K562 (cell line): ENCODE measurements around the gene HEXIM2. TPM values are rescaled to one million over a fixed set of nuclear protein-coding genes. Genes with fewer than 3 reads are reported as not detected.

ENCODE experiments used
- ATAC-seq: fragments of 200-7000 bp; cut with Tn5 transposase; 3 replicates; pipeline ENCODE4 v1.9.1; 2020; ENCODE audit warnings: moderate library complexity
- BruUV-seq: library from RNA; stranded (reverse); fragments of 400-500 nt; replicated peaks from 2 replicates; lab custom pipeline; 2021; lab: Mats Ljungman, UMichigan
- CTCF ChIA-PET: fragments of 300-600 bp; formaldehyde crosslinking; extraction: SDS; loops from one replicate; lab custom pipeline; 2021; ENCODE audit warnings: low intra/inter-chr PET ratio; lab: Yijun Ruan, JAX
- POLR2A ChIA-PET: fragments of 300-600, 350-650 bp; sonication (Branson Sonifier 250); formaldehyde crosslinking; extraction: SDS; loops from one replicate; lab custom pipeline; 2021; ENCODE audit warnings: antibody characterized with exemption, inconsistent platforms; lab: Yijun Ruan, JAX
- DNase-seq, 4 experiments: peaks; one replicate each; pipeline versions ENCODE4 v3.0.0 to v3.0.0-alpha.2; 2011 to 2018; ENCODE audit warnings: low spot score in 3 of 4, mixed read lengths in 3 of 4; ENCODE audit errors: extremely low read depth in 1 of 4
- FAIRE-seq: peaks from 2 replicates; lab custom pipeline; 2011; peaks lifted over from hg19 to GRCh38; lab: Jason Lieb, UNC
- H2AFZ ChIP-seq: 2 replicates; pipeline ENCODE4 v1.6.0; 2011; ENCODE audit warnings: low read depth, low read length, control low read depth, inconsistent platforms
- H3K27ac ChIP-seq: fragments of 200-600 bp; 3 replicates; pipeline ENCODE4 v1.8.0; 2011; ENCODE audit warnings: low read depth, mild to moderate bottlenecking, control low read depth, inconsistent platforms, low read length, moderate library complexity, mixed read lengths; ENCODE audit errors: extremely low read depth
- H3K27me3 ChIP-seq, 2 experiments: fragments of 300-600 bp in 1 of 2; 2 replicates in 1 of 2; 3 replicates in 1 of 2; pipeline versions ENCODE4 v1.6.0 to v1.8.0; 2011; ENCODE audit warnings: inconsistent platforms in 2 of 2, low read length in 2 of 2, mild to moderate bottlenecking in 1 of 2, mixed read lengths in 1 of 2, moderate library complexity in 1 of 2; ENCODE audit not compliant: control insufficient read depth in 2 of 2, insufficient read depth in 2 of 2
- H3K36me3 ChIP-seq: fragments of 300-600 bp; 3 replicates; pipeline ENCODE4 v1.8.0; 2011; ENCODE audit warnings: mild to moderate bottlenecking, low read length, inconsistent platforms; ENCODE audit not compliant: control insufficient read depth, insufficient read depth
- H3K4me1 ChIP-seq, 2 experiments: fragments of 200-600 bp in 1 of 2; replicated peaks in 1 of 2; 2 replicates in 1 of 2; 3 replicates in 1 of 2; pipeline versions ENCODE4 v1.5.1 to v1.8.0; 2011; ENCODE audit warnings: inconsistent platforms in 2 of 2, low read length in 2 of 2, mild to moderate bottlenecking in 1 of 2, mixed read lengths in 1 of 2, moderate library complexity in 1 of 2; ENCODE audit not compliant: control insufficient read depth in 2 of 2, insufficient read depth in 2 of 2
- H3K4me2 ChIP-seq: 2 replicates; pipeline ENCODE4 v1.6.1; 2011; ENCODE audit warnings: low read length, control low read depth, inconsistent platforms, mixed read lengths; ENCODE audit not compliant: insufficient read depth
- H3K4me3 ChIP-seq: fragments of 200-600 bp; sonication (generic), shearing (Covaris generic); 2 replicates; pipeline ENCODE4 v1.5.1; 2016; ENCODE audit warnings: control low read depth, inconsistent platforms
- H3K79me2 ChIP-seq: fragments of 200-600 bp; 3 replicates; pipeline ENCODE4 v1.8.0; 2011; ENCODE audit warnings: low read length, inconsistent platforms; ENCODE audit not compliant: control insufficient read depth, insufficient read depth
- H3K9ac ChIP-seq, 2 experiments: 2 replicates each; pipeline versions ENCODE4 v1.6.0 to v1.6.1; 2011; ENCODE audit warnings: low read depth in 2 of 2, low read length in 2 of 2, control low read depth in 1 of 2, inconsistent platforms in 1 of 2, mild to moderate bottlenecking in 1 of 2, mixed read lengths in 1 of 2; ENCODE audit not compliant: insufficient read depth in 1 of 2
- H3K9me1 ChIP-seq: one replicate; pipeline ENCODE4 v1.6.0; 2011; ENCODE audit warnings: inconsistent platforms, mild to moderate bottlenecking, low read length, moderate library complexity; ENCODE audit not compliant: control insufficient read depth, insufficient read depth
- H3K9me3 ChIP-seq: replicated peaks from 2 replicates; pipeline ENCODE4 v1.5.1; 2011; ENCODE audit warnings: low read depth, low read length, inconsistent platforms; ENCODE audit not compliant: control insufficient read depth, insufficient read depth
- H4K20me1 ChIP-seq: replicated peaks from 2 replicates; pipeline ENCODE4 v1.6.1; 2011; ENCODE audit warnings: low read length, inconsistent platforms, mixed read lengths; ENCODE audit not compliant: control insufficient read depth, insufficient read depth
- FOXO4 ChIP-seq: fragments of 450-650 bp; formaldehyde crosslinking; IDR thresholded peaks from 2 replicates; pipeline ENCODE4 v1.4.0; 2020; ENCODE audit warnings: mild to moderate bottlenecking, moderate library complexity
- ZBTB33 ChIP-seq: sonication (generic); formaldehyde crosslinking; IDR thresholded peaks from 2 replicates; pipeline ENCODE4 v1.8.1; 2023; ENCODE audit warnings: mild to moderate bottlenecking, missing genetic modification reagents
- WGBS: fragments of 100-300 bp; shearing (Covaris generic); methylation state at CpG from one replicate; pipeline ENCODE4 v1.1.6; 2016; ENCODE audit warnings: low coverage, mixed read lengths; ENCODE audit not compliant: insufficient coverage; ENCODE audit errors: missing lambda C conversion rate; 5-methylcytosine and 5-hydroxymethylcytosine counted together
- in situ Hi-C: fragments of 300-500 bp; cut with MboI; formaldehyde crosslinking; loops from 4 replicates; pipeline ENCODE4 v1.15.0; 2018; ENCODE audit warnings: inconsistent platforms, mixed read lengths
- intact Hi-C: fragments of 100-400 bp; cut with micrococcal nuclease; formaldehyde crosslinking; loops from 2 replicates; pipeline ENCODE4 v1.14.2; 2022
- polyA plus RNA-seq, 8 experiments: library from polyadenylated mRNA; depleted of rRNA in 4 of 8; stranded (reverse) in 5 of 8; unstranded in 3 of 8; fragments of >200 nt; fragmentation: Nextera tagmentation in 2 of 8; fragmentation: Illumina TruSeq in 1 of 8; extraction: Ambion mirVana in 2 of 8; extraction: Trizol in 1 of 8; gene quantifications; 2 replicates each; pipeline versions ENCODE4 v1.2.1 to v1.2.3, GENCODE V29; 2011 to 2014; ENCODE audit warnings: inconsistent platforms in 1 of 8, missing spikeins in 1 of 8
- total RNA-seq, 7 experiments: library from RNA; depleted of rRNA in 6 of 7; stranded (reverse); fragments of >200 nt in 6 of 7; fragmentation: Illumina TruSeq in 2 of 7; extraction: Trizol in 2 of 7; gene quantifications; 2 replicates each; pipeline versions ENCODE4 v1.2.1 to v1.2.3, GENCODE V29; 2011 to 2021; ENCODE audit warnings: low replicate concordance in 1 of 7

HEXIM2 gene
- total and polyA plus RNA-seq, 9 of the 15 experiments (the other 6 are each of a cell fraction or from before 2014, with no cell fraction given): 0.69 to 3.4 (median 1.1) TPM; not detected in 2

GRCh38 chr17:45121055-45121454 is 40.6 kb upstream of the HEXIM2 start:
- CTCF ChIA-PET: no interaction called here
- ATAC-seq: no peak
- peak; percentile 93 for TF ChIP-seq ZBTB33
- no peak for TF ChIP-seq FOXO4 (CRISPR knock-in tag)
- TF ChIP-seq, all 486 proteins: peak for 1
- Histone ChIP-seq H3K9me3 (no peaks in the 10 kb centered on the region), H3K9me1 (no peaks in the 10 kb centered on the region), H3K27ac (no peak overlapping the region), H3K36me3 (no peaks in the 10 kb centered on the region), H3K27me3 (no peaks in the 10 kb centered on the region), H4K20me1 (no peaks in the 10 kb centered on the region), H2AFZ (no peak overlapping the region), H3K4me1 (peaks cover 22 to 47% of the 10 kb centered on the region in 2 experiments), H3K79me2 (no peaks in the 10 kb centered on the region; the same call in 2 of the 3 replicates), H3K4me3 (no peak overlapping the region), H3K4me2 (no peak overlapping the region), H3K9ac (0 out of 4 replicates have a peak overlapping the region, but pooled peaks of 1 of the 2 experiments have one; percentile 29)
- POLR2A ChIA-PET: no interaction called here
- no TSS peak for BruUV-seq
- intact Hi-C loops: loop anchor here (10.0 kb wide), 1 partner anchor 106 kb away; no protein-coding TSS in a partner anchor
- FAIRE-seq (no peak), DNase-seq (no peak)
- in situ Hi-C loops: no loop called here
- 92% methylated on average over 16 of the region's 45 CpGs for WGBS
